Measurements from ENCODE around the gene ZNF521.

The ZNF521 gene

GRCh38 chr18:25062720-25063119, 289.2 kb downstream of the ZNF521 start:
- no peak for TF ChIP-seq CTCF (IDR thresholded peaks at IDR 0.05)
- no peak overlapping the region for H3K27ac ChIP-seq
- no peaks in the 10 kb centered on the region for H3K27me3 ChIP-seq
- H3K9me3 ChIP-seq, result no peaks in the 10 kb centered on the region
- no peak overlapping the region for H3K4me3 ChIP-seq (ENCODE audit: low read depth in 1 of 2, low read length in 1 of 2)
- H3K4me1 ChIP-seq (ENCODE audit: control insufficient read depth in 1 of 2, insufficient read depth in 1 of 2, low read depth in 1 of 2, low read length in 1 of 2), result no peaks in the 10 kb centered on the region
- H3K36me3 ChIP-seq, result no peaks in the 10 kb centered on the region

- Histone ChIP-seq H3K4me1 (ENCODE audit: control insufficient read depth in 1 of 2, insufficient read depth in 1 of 2, low read depth in 1 of 2, low read length in 1 of 2) (no peaks in the 10 kb centered on the region), H3K9me3 (no peaks in the 10 kb centered on the region), H3K27ac (no peak overlapping the region), H3K27me3 (no peaks in the 10 kb centered on the region), H3K36me3 (no peaks in the 10 kb centered on the region), H3K4me3 (ENCODE audit: low read depth in 1 of 2, low read length in 1 of 2) (no peak overlapping the region)
- no peak for TF ChIP-seq CTCF (IDR thresholded peaks at IDR 0.05)
Measured at GRCh38 chr18:25061395-25061794, 290.6 kb downstream of the ZNF521 start.

GRCh38 chr18:25058521-25058920, 293.4 kb downstream of the ZNF521 start:
- H3K4me3 ChIP-seq (ENCODE audit: low read depth in 1 of 2, low read length in 1 of 2), result no peak overlapping the region
- H3K27ac ChIP-seq, result no peak overlapping the region
- H3K36me3 ChIP-seq, result no peaks in the 10 kb centered on the region
- H3K27me3 ChIP-seq, result peaks cover 1% of the 10 kb centered on the region
- H3K9me3 ChIP-seq, result no peaks in the 10 kb centered on the region
- no peak for TF ChIP-seq CTCF (IDR thresholded peaks at IDR 0.05)
- H3K4me1 ChIP-seq (ENCODE audit: control insufficient read depth in 1 of 2, insufficient read depth in 1 of 2, low read depth in 1 of 2, low read length in 1 of 2), result peaks cover 9 to 14% of the 10 kb centered on the region in 2 experiments

GRCh38 chr18:25057491-25058050, 294.4 kb downstream of the ZNF521 start:
- no peak overlapping the region for H3K27ac ChIP-seq
- no peak overlapping the region for H3K4me3 ChIP-seq (ENCODE audit: low read depth in 1 of 2, low read length in 1 of 2)
- H3K4me1 ChIP-seq (ENCODE audit: control insufficient read depth in 1 of 2, insufficient read depth in 1 of 2, low read depth in 1 of 2, low read length in 1 of 2), result peaks cover 9 to 14% of the 10 kb centered on the region in 2 experiments
- H3K36me3 ChIP-seq, result no peaks in the 10 kb centered on the region
- no peaks in the 10 kb centered on the region for H3K9me3 ChIP-seq
- TF ChIP-seq CTCF (IDR thresholded peaks at IDR 0.05), result no peak
- H3K27me3 ChIP-seq, result peaks cover 8% of the 10 kb centered on the region

- no peak overlapping the region for H3K4me3 ChIP-seq (ENCODE audit: low read depth in 1 of 2, low read length in 1 of 2)
- no peaks in the 10 kb centered on the region for H3K36me3 ChIP-seq
- H3K27me3 ChIP-seq, result peaks cover 8% of the 10 kb centered on the region
- peaks cover 9 to 14% of the 10 kb centered on the region in 2 experiments for H3K4me1 ChIP-seq (ENCODE audit: control insufficient read depth in 1 of 2, insufficient read depth in 1 of 2, low read depth in 1 of 2, low read length in 1 of 2)
- no peaks in the 10 kb centered on the region for H3K9me3 ChIP-seq
- TF ChIP-seq CTCF (IDR thresholded peaks at IDR 0.05), result no peak
- H3K27ac ChIP-seq, result no peak overlapping the region
Measured at GRCh38 chr18:25056429-25056828, 295.5 kb downstream of the ZNF521 start.

GRCh38 chr18:25055076-25055475, 296.9 kb downstream of the ZNF521 start:
- H3K36me3 ChIP-seq, result no peaks in the 10 kb centered on the region
- no peaks in the 10 kb centered on the region for H3K9me3 ChIP-seq
- H3K27me3 ChIP-seq, result peaks cover 8% of the 10 kb centered on the region
- no peak overlapping the region for H3K4me3 ChIP-seq (ENCODE audit: low read depth in 1 of 2, low read length in 1 of 2)
- TF ChIP-seq CTCF (IDR thresholded peaks at IDR 0.05), result no peak
- no peak overlapping the region for H3K27ac ChIP-seq
- peaks cover 9 to 14% of the 10 kb centered on the region in 2 experiments for H3K4me1 ChIP-seq (ENCODE audit: control insufficient read depth in 1 of 2, insufficient read depth in 1 of 2, low read depth in 1 of 2, low read length in 1 of 2)

Data from neutrophil (primary cell).